PFSK-1 (cell line): ENCODE results near the gene FAM234A.

Source experiments
- FOXP2 ChIP-seq: optimal IDR thresholded peaks from 2 replicates; pipeline ENCODE3; 2011; ENCODE audit warnings: borderline replicate concordance, control low read depth, inconsistent platforms; ENCODE audit not compliant: insufficient read depth; ENCODE audit errors: extremely low read length, extremely low read depth
- POLR2AphosphoS5 ChIP-seq: IDR thresholded peaks from 2 replicates; pipeline ENCODE4 v1.6.1; 2012; ENCODE audit warnings: low read depth, mild to moderate bottlenecking, control low read depth, low read length, moderate library complexity
- SIN3A ChIP-seq: IDR thresholded peaks from 2 replicates; pipeline ENCODE4 v1.6.1; 2012; ENCODE audit warnings: mild to moderate bottlenecking, low read length, moderate library complexity, borderline replicate concordance; ENCODE audit not compliant: insufficient read depth
- TAF1 ChIP-seq: IDR thresholded peaks from 2 replicates; pipeline ENCODE4 v1.6.1; 2012; ENCODE audit warnings: low read length, control low read depth, borderline replicate concordance; ENCODE audit not compliant: insufficient read depth
- TF ChIP-seq, protein P1 (sequence below), 2 experiments: IDR thresholded peaks; 2 replicates each; pipeline versions ENCODE4 v1.6.1 to v1.8.0; 2011 to 2012; ENCODE audit warnings: low read depth in 2 of 2, low read length in 2 of 2, control low read depth in 1 of 2, inconsistent platforms in 1 of 2, mild to moderate bottlenecking in 1 of 2, moderate library complexity in 1 of 2; ENCODE audit not compliant: insufficient read depth in 1 of 2

FAM234A gene

DNA sequence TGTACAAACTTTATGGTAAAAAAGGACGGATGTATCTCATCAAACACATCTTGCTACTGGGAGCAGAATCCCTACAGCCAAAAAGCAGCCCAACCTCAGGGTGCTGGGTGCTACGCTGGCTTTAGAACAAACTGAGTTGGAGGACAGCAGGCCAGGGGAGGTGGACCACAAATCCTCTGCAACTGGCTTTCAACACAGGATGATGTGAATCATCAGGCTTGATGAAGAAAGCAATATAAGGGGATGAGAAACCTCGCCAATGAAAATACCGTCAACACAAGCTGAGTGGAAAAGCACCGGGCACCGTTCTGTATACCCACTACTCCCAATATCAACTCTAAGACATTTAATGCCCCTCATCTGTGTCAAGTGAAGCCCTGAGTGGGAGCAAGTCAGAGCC, 40.1 kb upstream of the FAM234A start:
- TF ChIP-seq, protein P1, sequence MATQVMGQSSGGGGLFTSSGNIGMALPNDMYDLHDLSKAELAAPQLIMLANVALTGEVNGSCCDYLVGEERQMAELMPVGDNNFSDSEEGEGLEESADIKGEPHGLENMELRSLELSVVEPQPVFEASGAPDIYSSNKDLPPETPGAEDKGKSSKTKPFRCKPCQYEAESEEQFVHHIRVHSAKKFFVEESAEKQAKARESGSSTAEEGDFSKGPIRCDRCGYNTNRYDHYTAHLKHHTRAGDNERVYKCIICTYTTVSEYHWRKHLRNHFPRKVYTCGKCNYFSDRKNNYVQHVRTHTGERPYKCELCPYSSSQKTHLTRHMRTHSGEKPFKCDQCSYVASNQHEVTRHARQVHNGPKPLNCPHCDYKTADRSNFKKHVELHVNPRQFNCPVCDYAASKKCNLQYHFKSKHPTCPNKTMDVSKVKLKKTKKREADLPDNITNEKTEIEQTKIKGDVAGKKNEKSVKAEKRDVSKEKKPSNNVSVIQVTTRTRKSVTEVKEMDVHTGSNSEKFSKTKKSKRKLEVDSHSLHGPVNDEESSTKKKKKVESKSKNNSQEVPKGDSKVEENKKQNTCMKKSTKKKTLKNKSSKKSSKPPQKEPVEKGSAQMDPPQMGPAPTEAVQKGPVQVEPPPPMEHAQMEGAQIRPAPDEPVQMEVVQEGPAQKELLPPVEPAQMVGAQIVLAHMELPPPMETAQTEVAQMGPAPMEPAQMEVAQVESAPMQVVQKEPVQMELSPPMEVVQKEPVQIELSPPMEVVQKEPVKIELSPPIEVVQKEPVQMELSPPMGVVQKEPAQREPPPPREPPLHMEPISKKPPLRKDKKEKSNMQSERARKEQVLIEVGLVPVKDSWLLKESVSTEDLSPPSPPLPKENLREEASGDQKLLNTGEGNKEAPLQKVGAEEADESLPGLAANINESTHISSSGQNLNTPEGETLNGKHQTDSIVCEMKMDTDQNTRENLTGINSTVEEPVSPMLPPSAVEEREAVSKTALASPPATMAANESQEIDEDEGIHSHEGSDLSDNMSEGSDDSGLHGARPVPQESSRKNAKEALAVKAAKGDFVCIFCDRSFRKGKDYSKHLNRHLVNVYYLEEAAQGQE (IDR thresholded peaks at IDR 0.05; ENCODE audit: insufficient read depth in 1 of 2, low read depth in 2 of 2, low read length in 2 of 2), result no peak
- TF ChIP-seq FOXP2, result no peak
- no peak for TF ChIP-seq POLR2AphosphoS5
- TF ChIP-seq SIN3A, result no peak
- TF ChIP-seq TAF1, result no peak

DNA sequence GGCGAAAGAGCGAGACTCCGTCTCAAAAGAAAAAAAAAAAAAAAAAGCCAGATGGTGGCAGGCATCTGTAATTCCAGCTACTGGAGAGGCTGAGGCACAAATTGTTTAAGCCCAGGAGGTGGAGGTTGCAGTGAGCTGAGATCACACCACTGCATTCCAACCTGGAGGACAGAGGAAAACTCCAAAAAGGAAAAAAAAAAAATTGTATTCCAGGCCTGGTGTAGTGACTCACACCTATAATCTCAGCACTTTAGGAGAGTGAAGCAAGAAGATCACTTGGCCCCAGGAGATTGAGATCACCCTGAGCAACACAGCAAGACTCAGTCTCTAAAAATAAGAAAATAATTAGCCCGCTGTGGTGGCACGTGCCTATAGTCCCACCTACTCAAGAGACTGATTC, 34.2 kb upstream of the FAM234A start:
- TF ChIP-seq POLR2AphosphoS5, result no peak
- TF ChIP-seq SIN3A, result no peak
- TF ChIP-seq TAF1, result no peak
- TF ChIP-seq, protein P1 (IDR thresholded peaks at IDR 0.05; ENCODE audit: insufficient read depth in 1 of 2, low read depth in 2 of 2, low read length in 2 of 2), result no peak
- no peak for TF ChIP-seq FOXP2

DNA sequence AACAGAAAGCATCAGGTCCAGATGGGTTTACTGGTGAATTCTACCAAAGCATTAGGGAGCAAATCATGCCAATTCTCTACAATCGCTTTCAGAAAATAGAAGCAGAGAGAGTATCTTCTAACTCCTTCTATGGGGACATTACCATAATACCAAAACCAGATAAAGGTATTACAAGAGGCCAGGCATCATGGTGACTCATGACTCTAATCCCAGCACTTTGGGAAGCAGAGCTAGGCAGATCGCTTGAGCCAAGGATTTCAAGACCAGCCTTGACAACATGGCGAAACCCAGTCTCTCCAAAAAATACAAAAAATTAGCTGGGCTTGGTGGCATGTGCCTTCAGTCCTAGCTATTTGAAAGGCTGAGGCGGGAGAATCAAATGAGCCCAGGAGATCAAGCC, 31.4 kb upstream of the FAM234A start:
- no peak for TF ChIP-seq POLR2AphosphoS5
- no peak for TF ChIP-seq TAF1
- TF ChIP-seq SIN3A, result no peak
- TF ChIP-seq FOXP2, result no peak
- TF ChIP-seq, protein P1 (IDR thresholded peaks at IDR 0.05; ENCODE audit: insufficient read depth in 1 of 2, low read depth in 2 of 2, low read length in 2 of 2), result no peak

DNA sequence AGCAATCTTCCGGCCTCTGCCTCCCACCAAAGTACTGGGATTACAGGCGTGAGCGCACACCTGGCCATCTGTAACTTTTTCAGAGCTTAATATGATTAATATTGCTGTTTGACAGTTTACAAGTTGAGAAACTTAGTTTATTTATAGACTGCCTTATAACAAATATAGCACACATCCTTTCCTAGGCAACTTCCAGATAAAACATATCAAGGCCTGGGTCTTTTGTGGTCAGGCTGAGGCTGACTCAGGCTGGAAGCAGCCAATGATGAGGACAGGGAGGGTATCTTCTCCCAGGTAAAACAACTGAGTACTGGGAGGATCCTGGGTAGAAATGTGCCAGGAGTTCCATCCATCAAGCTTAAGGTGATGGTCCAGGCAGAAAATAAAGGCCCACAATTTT, 21.6 kb upstream of the FAM234A start:
- no peak for TF ChIP-seq TAF1
- TF ChIP-seq SIN3A, result no peak
- TF ChIP-seq, protein P1 (IDR thresholded peaks at IDR 0.05; ENCODE audit: insufficient read depth in 1 of 2, low read depth in 2 of 2, low read length in 2 of 2), result no peak
- no peak for TF ChIP-seq FOXP2
- TF ChIP-seq POLR2AphosphoS5, result no peak

DNA sequence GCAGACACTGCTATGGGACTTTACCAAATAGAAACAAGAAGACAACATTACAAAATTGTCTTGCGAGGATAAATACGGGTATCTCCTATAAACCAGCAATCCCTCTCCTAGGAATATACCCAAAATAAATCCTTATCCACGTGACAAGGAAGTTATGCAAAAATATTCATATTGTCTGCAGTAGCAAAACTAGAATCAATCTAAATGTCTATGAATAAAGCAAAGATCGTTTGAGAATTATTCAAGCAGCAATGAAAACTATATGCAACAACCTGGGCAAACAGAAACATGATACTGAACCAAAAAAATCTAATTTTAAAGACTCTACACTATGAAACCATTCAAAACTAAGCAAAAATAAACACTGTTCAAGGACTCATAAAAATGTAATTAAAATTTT, 14.6 kb upstream of the FAM234A start:
- no peak for TF ChIP-seq POLR2AphosphoS5
- no peak for TF ChIP-seq FOXP2
- TF ChIP-seq SIN3A, result no peak
- no peak for TF ChIP-seq TAF1
- TF ChIP-seq, protein P1 (IDR thresholded peaks at IDR 0.05; ENCODE audit: insufficient read depth in 1 of 2, low read depth in 2 of 2, low read length in 2 of 2), result no peak
